IMR-90 (cell line): Measurements from ENCODE around the gene LRFN4. TPM values are rescaled to one million over a fixed set of nuclear protein-coding genes. Genes with fewer than 3 reads are reported as not detected.

ENCODE experiments used
- ATAC-seq: fragments of 200-7000 bp; cut with Tn5 transposase; 2 replicates; pipeline ENCODE4 v1.9.1; 2020; ENCODE audit warnings: low read depth, mild to moderate bottlenecking, moderate library complexity
- BruUV-seq: library from RNA; stranded (reverse); fragments of 400-500 nt; replicated peaks from 2 replicates; lab custom pipeline; 2021; lab: Mats Ljungman, UMichigan
- CTCF ChIA-PET: fragments of 300-600 bp; formaldehyde crosslinking; extraction: SDS; loops from one replicate; lab custom pipeline; 2021; ENCODE audit warnings: antibody characterized with exemption; lab: Yijun Ruan, JAX
- POLR2A ChIA-PET: fragments of 300-600 bp; sonication (Branson Sonifier 250); formaldehyde crosslinking; loops from one replicate; lab custom pipeline; 2022; ENCODE audit warnings: antibody characterized with exemption; ENCODE audit not compliant: unreplicated experiment; lab: Charles Lee
- DNase-seq: peaks from one replicate; pipeline ENCODE4 v3.0.0; 2013
- H2AFZ ChIP-seq: replicated peaks from 2 replicates; pipeline ENCODE3; 2013; ENCODE audit warnings: low read length, mild to moderate bottlenecking; ENCODE audit not compliant: poor library complexity
- H2AK5ac ChIP-seq: 2 replicates; pipeline ENCODE4 v1.6.1; 2013; ENCODE audit warnings: low read depth, low read length, inconsistent platforms
- H2AK9ac ChIP-seq: replicated peaks from 2 replicates; pipeline ENCODE3; 2013; ENCODE audit warnings: mild to moderate bottlenecking, low read depth, low read length, moderate library complexity; ENCODE audit not compliant: poor library complexity
- H2BK120ac ChIP-seq: 2 replicates; pipeline ENCODE4 v1.6.1; 2013; ENCODE audit warnings: low read depth, low read length, inconsistent platforms
- H2BK15ac ChIP-seq: 3 replicates; pipeline ENCODE4 v1.6.1; 2013; ENCODE audit warnings: low read depth, low read length, inconsistent platforms
- H2BK20ac ChIP-seq: 2 replicates; pipeline ENCODE4 v1.6.1; 2013; ENCODE audit warnings: low read depth, mild to moderate bottlenecking, inconsistent platforms, low read length, moderate library complexity
- H2BK5ac ChIP-seq: 2 replicates; pipeline ENCODE4 v1.6.1; 2013; ENCODE audit warnings: mild to moderate bottlenecking, low read depth, low read length, inconsistent platforms; ENCODE audit not compliant: poor library complexity, severe bottlenecking
- H3K14ac ChIP-seq: replicated peaks from 2 replicates; pipeline ENCODE4 v1.6.1; 2013; ENCODE audit warnings: low read depth, low read length, inconsistent platforms
- H3K18ac ChIP-seq: 2 replicates; pipeline ENCODE4 v1.6.1; 2013; ENCODE audit warnings: low read depth, low read length, control low read depth
- H3K23ac ChIP-seq: 2 replicates; pipeline ENCODE4 v1.6.1; 2013; ENCODE audit warnings: low read depth, low read length, inconsistent platforms
- H3K27ac ChIP-seq: 2 replicates; pipeline ENCODE4 v1.5.1; 2013; ENCODE audit warnings: mild to moderate bottlenecking, control low read depth, low read length; ENCODE audit not compliant: insufficient read depth
- H3K27me3 ChIP-seq: 2 replicates; pipeline ENCODE4 v1.6.1; 2013; ENCODE audit warnings: low read length; ENCODE audit not compliant: control insufficient read depth, insufficient read depth
- H3K36me3 ChIP-seq: 2 replicates; pipeline ENCODE4 v1.6.1; 2013; ENCODE audit warnings: low read length, mixed read lengths; ENCODE audit not compliant: control insufficient read depth, insufficient read depth
- H3K4ac ChIP-seq: 2 replicates; pipeline ENCODE4 v1.6.1; 2013; ENCODE audit warnings: low read depth, low read length, inconsistent platforms
- H3K4me1 ChIP-seq: 2 replicates; pipeline ENCODE4 v1.6.1; 2013; ENCODE audit warnings: low read length, mixed read lengths; ENCODE audit not compliant: control insufficient read depth, insufficient read depth
- H3K4me2 ChIP-seq: 2 replicates; pipeline ENCODE4 v1.6.1; 2013; ENCODE audit warnings: low read depth, mild to moderate bottlenecking, control low read depth, low read length, moderate library complexity
- H3K4me3 ChIP-seq: 2 replicates; pipeline ENCODE4 v1.5.1; 2013; ENCODE audit warnings: low read depth, mild to moderate bottlenecking, control low read depth, low read length, moderate library complexity; ENCODE audit not compliant: insufficient read depth
- H3K56ac ChIP-seq: 2 replicates; pipeline ENCODE4 v1.6.1; 2013; ENCODE audit warnings: low read length, inconsistent platforms; ENCODE audit not compliant: insufficient read depth; ENCODE audit errors: extremely low read depth
- H3K79me1 ChIP-seq, 2 experiments: 2 replicates each; pipeline ENCODE4 v1.6.1; 2013; ENCODE audit warnings: low read length in 2 of 2, inconsistent platforms in 1 of 2, low read depth in 1 of 2
- H3K9ac ChIP-seq: 2 replicates; pipeline ENCODE4 v1.6.1; 2013; ENCODE audit warnings: low read depth, low read length, control low read depth
- H3K9me1 ChIP-seq: 2 replicates; pipeline ENCODE4 v1.6.1; 2013; ENCODE audit warnings: low read length, inconsistent platforms; ENCODE audit not compliant: insufficient read depth
- H3K9me3 ChIP-seq: 2 replicates; pipeline ENCODE4 v1.6.1; 2013; ENCODE audit warnings: low read length; ENCODE audit not compliant: control insufficient read depth, insufficient read depth
- H4K20me1 ChIP-seq: 2 replicates; pipeline ENCODE4 v1.6.1; 2013; ENCODE audit warnings: low read length, inconsistent platforms; ENCODE audit not compliant: insufficient read depth
- H4K5ac ChIP-seq: 2 replicates; pipeline ENCODE4 v1.6.1; 2013; ENCODE audit warnings: mild to moderate bottlenecking, low read depth, low read length, control low read depth
- H4K8ac ChIP-seq, 2 experiments: 2 replicates each; pipeline ENCODE4 v1.6.1; 2013; ENCODE audit warnings: low read depth in 2 of 2, low read length in 2 of 2, control low read depth in 1 of 2, inconsistent platforms in 1 of 2
- H4K91ac ChIP-seq: 2 replicates; pipeline ENCODE4 v1.6.1; 2013; ENCODE audit warnings: low read depth, low read length, inconsistent platforms; ENCODE audit not compliant: insufficient read depth
- BHLHE40 ChIP-seq: fragments of 150-350 bp; IDR thresholded peaks from 2 replicates; pipeline ENCODE4 v1.6.1; 2016; ENCODE audit warnings: mild to moderate bottlenecking, low read depth, low read length
- CEBPB ChIP-seq: IDR thresholded peaks from 2 replicates; pipeline ENCODE4 v1.6.1; 2012; ENCODE audit warnings: low read depth, low read length, improper control_type of control experiment
- CHD1 ChIP-seq: IDR thresholded peaks from 2 replicates; pipeline ENCODE4 v1.6.1; 2012; ENCODE audit warnings: low read depth, low read length, improper control_type of control experiment
- FOS ChIP-seq: fragments of 150-350 bp; IDR thresholded peaks from 2 replicates; pipeline ENCODE4 v1.6.1; 2016; ENCODE audit warnings: low read depth, low read length
- MAFK ChIP-seq: IDR thresholded peaks from 2 replicates; pipeline ENCODE4 v1.6.1; 2012; ENCODE audit warnings: low read depth, low read length, improper control_type of control experiment
- MAZ ChIP-seq: IDR thresholded peaks from 2 replicates; pipeline ENCODE4 v1.6.1; 2012; ENCODE audit warnings: low read depth, mild to moderate bottlenecking, low read length, improper control_type of control experiment, moderate library complexity, borderline replicate concordance
- MXI1 ChIP-seq: IDR thresholded peaks from 2 replicates; pipeline ENCODE4 v1.6.1; 2012; ENCODE audit warnings: low read depth, mild to moderate bottlenecking, low read length, moderate library complexity, borderline replicate concordance
- NFE2L2 ChIP-seq: fragments of 150-350 bp; IDR thresholded peaks from 2 replicates; pipeline ENCODE4 v1.6.1; 2016; ENCODE audit warnings: low read depth, mild to moderate bottlenecking, low read length
- POLR2A ChIP-seq: IDR thresholded peaks from 2 replicates; pipeline ENCODE4 v1.6.1; 2012; ENCODE audit warnings: mild to moderate bottlenecking, low read depth, low read length
- RAD21 ChIP-seq: IDR thresholded peaks from 2 replicates; pipeline ENCODE4 v1.6.1; 2012; ENCODE audit warnings: low read length, improper control_type of control experiment
- RCOR1 ChIP-seq: IDR thresholded peaks from 2 replicates; pipeline ENCODE4 v1.6.1; 2012; ENCODE audit warnings: mild to moderate bottlenecking, low read length, improper control_type of control experiment; ENCODE audit not compliant: insufficient replicate concordance
- SMC3 ChIP-seq: fragments of 150-350 bp; IDR thresholded peaks from 2 replicates; pipeline ENCODE4 v1.6.1; 2016; ENCODE audit warnings: low read depth, mild to moderate bottlenecking, antibody characterized with exemption, low read length, moderate library complexity
- WGBS, 2 experiments: methylation state at CpG; one replicate each; pipeline versions ENCODE4 v1.1.5 to v1.1.7; 2013; ENCODE audit warnings: missing lambda C conversion rate in 2 of 2; ENCODE audit not compliant: insufficient read length in 1 of 2; ENCODE audit errors: extremely low coverage in 2 of 2; 5-methylcytosine and 5-hydroxymethylcytosine counted together
- dilution Hi-C: fragments of 300-500 bp; cut with HindIII; formaldehyde crosslinking; loops from one replicate; pipeline ENCODE4 v1.14.3; 2018; ENCODE audit warnings: low sequenced_read_pairs; ENCODE audit not compliant: unreplicated experiment
- in situ Hi-C: fragments of 300-500 bp; cut with MboI; formaldehyde crosslinking; loops from 3 replicates; pipeline ENCODE4 v1.14.3; 2019; ENCODE audit warnings: low sequenced_read_pairs, inconsistent platforms, mixed read lengths
- intact Hi-C: fragments of 100-400 bp; cut with micrococcal nuclease; formaldehyde crosslinking; loops from 2 replicates; pipeline ENCODE4 v1.10.0; 2022
- polyA plus RNA-seq, 3 experiments: library from polyadenylated mRNA; depleted of rRNA; stranded (reverse); fragments of >200 nt; gene quantifications; 2 replicates each; pipeline ENCODE4 v1.2.3, GENCODE V29; 2012; ENCODE audit warnings: low replicate concordance in 1 of 3
- total RNA-seq: library from RNA; depleted of rRNA; stranded (reverse); fragments of >200 nt; gene quantifications from 2 replicates; pipeline ENCODE4 v1.2.3, GENCODE V29; 2012
- TF ChIP-seq, protein P1 (sequence below): fragments of 150-350 bp; IDR thresholded peaks from 2 replicates; pipeline ENCODE4 v1.6.1; 2016; ENCODE audit warnings: low read depth, mild to moderate bottlenecking, low read length, moderate library complexity, borderline replicate concordance
- TF ChIP-seq, protein P2 (sequence below): conservative IDR thresholded peaks from 2 replicates; pipeline ENCODE4 v1.5.1; 2012; ENCODE audit warnings: mild to moderate bottlenecking, low read depth, low read length, improper control_type of control experiment
- TF ChIP-seq, protein P3 (sequence below): fragments of 150-350 bp; IDR thresholded peaks from 2 replicates; pipeline ENCODE4 v1.6.1; 2017; ENCODE audit warnings: mild to moderate bottlenecking, antibody characterized with exemption, low read length, low read depth

The LRFN4 gene
- total and polyA plus RNA-seq, 2 of the 4 experiments (the other 2 are of a cell fraction), result 6.1 to 18.9 TPM

DNA sequence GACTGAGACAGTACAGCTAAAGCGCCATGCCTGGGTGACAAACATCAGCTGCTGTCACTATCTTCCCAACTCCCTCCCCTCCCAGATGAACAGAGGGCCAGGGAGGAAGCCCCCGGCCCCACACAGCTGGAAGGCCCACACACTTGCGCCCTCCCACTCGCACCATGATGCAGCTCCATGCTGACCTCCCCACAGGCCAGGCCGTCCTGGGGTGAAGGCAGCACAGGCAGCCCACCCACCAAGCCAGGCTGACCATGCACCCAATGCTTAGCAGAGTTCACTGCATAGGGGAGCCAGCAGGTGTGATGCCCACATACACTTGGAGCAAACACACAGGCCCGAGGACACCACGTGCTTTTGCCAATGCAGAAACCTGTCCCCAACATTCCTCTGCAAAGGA lies 22.1 kb downstream of the LRFN4 start:
- dilution Hi-C loops, result no loop called here
- POLR2A ChIA-PET, result no interaction called here
- CTCF ChIA-PET, result no interaction called here

More for the DNA sequence above, 22.1 kb downstream of the LRFN4 start:
- intact Hi-C loops (no loop called here), in situ Hi-C loops (no loop called here)
- peak overlapping the region; percentile 38; the same call in 1 of the 2 replicates for H3K4ac ChIP-seq
- no TSS peak for BruUV-seq
- no peaks in the 10 kb centered on the region for H4K20me1 ChIP-seq
- H2AK9ac ChIP-seq, result peak overlapping the region; percentile 56
- H3K27ac ChIP-seq, result no peak overlapping the region
- H2BK5ac ChIP-seq, result no peak overlapping the region
- no peak for DNase-seq
- H3K27me3 ChIP-seq, result no peaks in the 10 kb centered on the region
- H3K18ac ChIP-seq, result no peak overlapping the region; the same call in 1 of the 2 replicates
- peak overlapping the region; percentile 34; the same call in 1 of the 2 replicates for H2BK20ac ChIP-seq
- H2BK15ac ChIP-seq, result no peak overlapping the region; the same call in 2 of the 3 replicates
- 0 out of 2 replicates have a peak overlapping the region, but pooled peaks have one; percentile 10 for H4K91ac ChIP-seq
- no peak overlapping the region for H3K4me3 ChIP-seq
- peak overlapping the region in 1 of 2 experiments; percentile 32; a peak in 1 of 4 replicates for H4K8ac ChIP-seq
- WGBS, 2 experiments, result 59% methylated on average over 4 of the region's 7 CpGs; no CpG with 5 or more reads in 1 of the 2 experiments
- peaks cover 0 to 16% of the 10 kb centered on the region in 2 experiments; a peak in 2 of 4 replicates for H3K79me1 ChIP-seq
- H3K9ac ChIP-seq, result no peak overlapping the region
- TF ChIP-seq MAZ, result no peak
- no peak for TF ChIP-seq POLR2A
- TF ChIP-seq, protein P1, sequence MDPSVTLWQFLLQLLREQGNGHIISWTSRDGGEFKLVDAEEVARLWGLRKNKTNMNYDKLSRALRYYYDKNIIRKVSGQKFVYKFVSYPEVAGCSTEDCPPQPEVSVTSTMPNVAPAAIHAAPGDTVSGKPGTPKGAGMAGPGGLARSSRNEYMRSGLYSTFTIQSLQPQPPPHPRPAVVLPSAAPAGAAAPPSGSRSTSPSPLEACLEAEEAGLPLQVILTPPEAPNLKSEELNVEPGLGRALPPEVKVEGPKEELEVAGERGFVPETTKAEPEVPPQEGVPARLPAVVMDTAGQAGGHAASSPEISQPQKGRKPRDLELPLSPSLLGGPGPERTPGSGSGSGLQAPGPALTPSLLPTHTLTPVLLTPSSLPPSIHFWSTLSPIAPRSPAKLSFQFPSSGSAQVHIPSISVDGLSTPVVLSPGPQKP, result no peak
- TF ChIP-seq RAD21, result no peak
- no peak for TF ChIP-seq CEBPB
- TF ChIP-seq MAFK, result no peak
- TF ChIP-seq RCOR1, result no peak
- no peak for TF ChIP-seq SMC3
- no peak for TF ChIP-seq MXI1
- no peak for TF ChIP-seq FOS
- TF ChIP-seq, protein P2, sequence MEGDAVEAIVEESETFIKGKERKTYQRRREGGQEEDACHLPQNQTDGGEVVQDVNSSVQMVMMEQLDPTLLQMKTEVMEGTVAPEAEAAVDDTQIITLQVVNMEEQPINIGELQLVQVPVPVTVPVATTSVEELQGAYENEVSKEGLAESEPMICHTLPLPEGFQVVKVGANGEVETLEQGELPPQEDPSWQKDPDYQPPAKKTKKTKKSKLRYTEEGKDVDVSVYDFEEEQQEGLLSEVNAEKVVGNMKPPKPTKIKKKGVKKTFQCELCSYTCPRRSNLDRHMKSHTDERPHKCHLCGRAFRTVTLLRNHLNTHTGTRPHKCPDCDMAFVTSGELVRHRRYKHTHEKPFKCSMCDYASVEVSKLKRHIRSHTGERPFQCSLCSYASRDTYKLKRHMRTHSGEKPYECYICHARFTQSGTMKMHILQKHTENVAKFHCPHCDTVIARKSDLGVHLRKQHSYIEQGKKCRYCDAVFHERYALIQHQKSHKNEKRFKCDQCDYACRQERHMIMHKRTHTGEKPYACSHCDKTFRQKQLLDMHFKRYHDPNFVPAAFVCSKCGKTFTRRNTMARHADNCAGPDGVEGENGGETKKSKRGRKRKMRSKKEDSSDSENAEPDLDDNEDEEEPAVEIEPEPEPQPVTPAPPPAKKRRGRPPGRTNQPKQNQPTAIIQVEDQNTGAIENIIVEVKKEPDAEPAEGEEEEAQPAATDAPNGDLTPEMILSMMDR, result no peak
- TF ChIP-seq, protein P3, sequence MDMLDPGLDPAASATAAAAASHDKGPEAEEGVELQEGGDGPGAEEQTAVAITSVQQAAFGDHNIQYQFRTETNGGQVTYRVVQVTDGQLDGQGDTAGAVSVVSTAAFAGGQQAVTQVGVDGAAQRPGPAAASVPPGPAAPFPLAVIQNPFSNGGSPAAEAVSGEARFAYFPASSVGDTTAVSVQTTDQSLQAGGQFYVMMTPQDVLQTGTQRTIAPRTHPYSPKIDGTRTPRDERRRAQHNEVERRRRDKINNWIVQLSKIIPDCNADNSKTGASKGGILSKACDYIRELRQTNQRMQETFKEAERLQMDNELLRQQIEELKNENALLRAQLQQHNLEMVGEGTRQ, result no peak
- TF ChIP-seq CHD1, result no peak
- TF ChIP-seq BHLHE40, result no peak
- TF ChIP-seq NFE2L2, result no peak
- no peaks in the 10 kb centered on the region for H3K9me3 ChIP-seq
- peak overlapping the region; percentile 71 for H2AK5ac ChIP-seq
- 0 out of 2 replicates have a peak overlapping the region, but pooled peaks have one; percentile 33 for H3K23ac ChIP-seq
- no peaks in the 10 kb centered on the region for H3K36me3 ChIP-seq
- H3K56ac ChIP-seq, result no peak overlapping the region
- H2BK120ac ChIP-seq, result peak overlapping the region; percentile 52; the same call in 1 of the 2 replicates
- H4K5ac ChIP-seq, result 0 out of 2 replicates have a peak overlapping the region, but pooled peaks have one; percentile 6
- no peak overlapping the region for H2AFZ ChIP-seq
- peaks cover 5% of the 10 kb centered on the region for H3K9me1 ChIP-seq
- H3K4me2 ChIP-seq, result no peak overlapping the region
- H3K14ac ChIP-seq, result peak overlapping the region; percentile 50; the same call in 1 of the 2 replicates
- H3K4me1 ChIP-seq, result peaks cover 43% of the 10 kb centered on the region
- ATAC-seq, result no peak
